Measurements from ENCODE around the gene PYGO2. TPM values are rescaled to one million over a fixed set of nuclear protein-coding genes. Genes with fewer than 3 reads are reported as not detected.

Gene PYGO2
- total and polyA plus RNA-seq, 2 of the 8 experiments (the other 6 are each of a cell fraction or from before 2014, with no cell fraction given), result 31.0 to 31.6 TPM

GRCh38 chr1:154913273-154913672 is 48.3 kb downstream of the PYGO2 start:
- FAIRE-seq, result no peak
- no peaks in the 10 kb centered on the region for H3K23me2 ChIP-seq (ENCODE audit: low read depth, low read length)
- TF ChIP-seq RFX5 (IDR thresholded peaks at IDR 0.05; ENCODE audit: borderline replicate concordance, low read depth, low read length) (no peak), TCF12 (IDR thresholded peaks at IDR 0.05; ENCODE audit: low read depth, low read length) (no peak), HDAC2 (IDR thresholded peaks at IDR 0.05; ENCODE audit: borderline replicate concordance in 1 of 2, low read depth in 2 of 2, low read length in 2 of 2) (no peak), EZH2 (IDR thresholded peaks at IDR 0.05; ENCODE audit: low read depth, low read length, severe bottlenecking) (no peak), BACH1 (IDR thresholded peaks at IDR 0.05; ENCODE audit: low read length) (no peak), CBX5 (IDR thresholded peaks at IDR 0.05; ENCODE audit: low read depth, low read length) (no peak), YY1 (IDR thresholded peaks at IDR 0.05; ENCODE audit: low read depth, low read length) (no peak), E2F6 (IDR thresholded peaks at IDR 0.05) (no peak), RNF2 (IDR thresholded peaks at IDR 0.05; ENCODE audit: borderline replicate concordance, low read depth, low read length, missing control alignments, poor library complexity, severe bottlenecking) (no peak), SP2 (IDR thresholded peaks at IDR 0.05; ENCODE audit: low read length) (no peak), PHF8 (conservative IDR thresholded peaks at IDR 0.05; ENCODE audit: low read depth, low read length) (no peak), CTBP2 (IDR thresholded peaks at IDR 0.05; ENCODE audit: borderline replicate concordance, insufficient read depth, insufficient read length, low read length) (no peak), TBP (IDR thresholded peaks at IDR 0.05; ENCODE audit: low read depth, low read length) (no peak)

More at GRCh38 chr1:154913273-154913672, 48.3 kb downstream of the PYGO2 start:
- Histone ChIP-seq H4K91ac (replicated peaks; ENCODE audit: insufficient read length, low read length) (no peak overlapping the region), H3K56ac (replicated peaks; ENCODE audit: insufficient read length, low read depth, low read length) (no peak overlapping the region), H2BK120ac (replicated peaks; ENCODE audit: low read depth, low read length) (no peak overlapping the region), H2BK20ac (ENCODE audit: low read length) (no peak overlapping the region), H3K14ac (ENCODE audit: insufficient read length) (no peak overlapping the region), H3K18ac (ENCODE audit: extremely low read depth, low read length) (no peak overlapping the region), H3K4me1 (replicated peaks in 1 of 4; ENCODE audit: control insufficient read depth in 3 of 4, insufficient read depth in 4 of 4, low read length in 3 of 4) (no peaks in the 10 kb centered on the region), H2BK12ac (ENCODE audit: low read depth, low read length) (no peak overlapping the region), H2AFZ (ENCODE audit: low read length) (no peak overlapping the region), H2BK5ac (ENCODE audit: low read depth, low read length) (no peak overlapping the region), H3K79me2 (ENCODE audit: control insufficient read depth in 1 of 2, insufficient read depth in 2 of 2, low read length in 2 of 2) (no peaks in the 10 kb centered on the region), H3K23ac (ENCODE audit: insufficient read length) (no peak overlapping the region), H3K27me3 (replicated peaks in 1 of 4; ENCODE audit: control insufficient read depth in 3 of 4, extremely low read depth in 1 of 4, insufficient read depth in 3 of 4, low read length in 3 of 4) (no peaks in the 10 kb centered on the region), H4K8ac (ENCODE audit: extremely low read depth, insufficient read depth, low read length) (no peak overlapping the region), H3K9me3 (ENCODE audit: insufficient read depth in 2 of 2, low read depth in 1 of 2, low read length in 1 of 2) (peaks cover 2 to 9% of the 10 kb centered on the region in 2 experiments; a peak in 2 of 4 replicates), H4K5ac (ENCODE audit: insufficient read length, low read depth, low read length) (no peak overlapping the region), H3K79me1 (ENCODE audit: low read depth, low read length) (no peaks in the 10 kb centered on the region), H3K27ac (ENCODE audit: low read depth, low read length) (no peak overlapping the region), H4K20me1 (replicated peaks in 1 of 2; ENCODE audit: control insufficient read depth in 1 of 2, insufficient read depth in 2 of 2, low read length in 2 of 2) (no peaks in the 10 kb centered on the region), H3K4ac (replicated peaks; ENCODE audit: insufficient read length, low read depth, low read length) (no peak overlapping the region), H3K9ac (replicated peaks in 1 of 4; ENCODE audit: extremely low read depth in 1 of 4, low read depth in 3 of 4, low read length in 3 of 4) (no peak overlapping the region), H2AK5ac (ENCODE audit: low read depth, low read length) (no peak overlapping the region), H3K4me3 (ENCODE audit: extremely low read depth in 1 of 4, insufficient read depth in 2 of 4, low read depth in 3 of 4, low read length in 4 of 4) (no peak overlapping the region), H3K4me2 (ENCODE audit: insufficient read depth in 1 of 2, low read depth in 2 of 2, low read length in 2 of 2) (no peak overlapping the region), H2BK15ac (ENCODE audit: low read length) (no peak overlapping the region), H3K36me3 (ENCODE audit: control insufficient read depth in 2 of 4, insufficient read depth in 4 of 4, low read length in 3 of 4) (no peaks in the 10 kb centered on the region)
- 88% methylated on average over 3 of the region's 3 CpGs; no CpG with 5 or more reads in 1 of the 2 experiments for WGBS, 2 experiments (ENCODE audit: extremely low coverage in 1 of 2, insufficient coverage in 1 of 2, insufficient read length in 1 of 2, insufficient replicate concordance in 2 of 2, low coverage in 1 of 2, low lambda C conversion rate in 2 of 2, missing lambda C conversion rate in 1 of 2)
- ChIA-PET POLR2A (ENCODE audit: partially characterized antibody) (interaction anchor here (1.4 to 2.4 kb wide), 3 partner anchors 9 to 57 kb away, joined by 3 to 6 read pairs (median 6); partner anchors contain the start of genes PMVK and SHC1), CTCF (ENCODE audit: partially characterized antibody) (interaction anchor here (0.6 to 2.4 kb wide), 10 partner anchors 9 to 1116 kb away, joined by 3 to 10 read pairs (median 5); partner anchors contain the start of gene PMVK)
- no peak for DNase-seq (ENCODE audit: low read depth in 1 of 2, low spot score in 2 of 2)

All from H1 (cell line).